DMS153 treated with DMSO at 0.1 percent for 48 hours (cell line): ENCODE data around the gene GTF2A1.
"Not testable (repeated sequence)": the region's sequence is repeated elsewhere in the genome, so short reads cannot be mapped to it uniquely, and the experiment has no call there.

Experiments used
- DNase-seq: peaks from one replicate; lab custom pipeline; 2025; ENCODE audit not compliant: unreplicated experiment; lab: John Stamatoyannopoulos, UW

Gene GTF2A1

GRCh38 chr14:81220830-81221578, at the start of gene GTF2A1:
TSS of gene GTF2A1 (minus strand) at chr14:81220959. CDS start at chr14:81220518, 441 bp downstream.
- DNase-seq = peak; percentile 95

GRCh38 chr14:81269979-81270375, 49.2 kb upstream of the GTF2A1 start:
- DNase-seq = no peak

GRCh38 chr14:81269100-81269978, 48.6 kb upstream of the GTF2A1 start:
- DNase-seq = peak; percentile 75

- no peak for DNase-seq
Observed at GRCh38 chr14:81268016-81268416, 47.3 kb upstream of the GTF2A1 start.

- DNase-seq = no peak
Observed at GRCh38 chr14:81265636-81266169, 44.9 kb upstream of the GTF2A1 start.

GRCh38 chr14:81264671-81265070, 43.9 kb upstream of the GTF2A1 start:
- DNase-seq = no peak

- DNase-seq = no peak
Observed at GRCh38 chr14:81263777-81264410, 43.1 kb upstream of the GTF2A1 start.

- DNase-seq = no peak
Observed at GRCh38 chr14:81261176-81261575, 40.4 kb upstream of the GTF2A1 start.

GRCh38 chr14:81260732-81261131, 40.0 kb upstream of the GTF2A1 start:
- no peak for DNase-seq

- no peak for DNase-seq
Observed at GRCh38 chr14:81256289-81256960, 35.7 kb upstream of the GTF2A1 start.

- DNase-seq = no peak
Observed at GRCh38 chr14:81252278-81252677, 31.5 kb upstream of the GTF2A1 start.

GRCh38 chr14:81247271-81247766, 26.6 kb upstream of the GTF2A1 start:
- DNase-seq = no peak

GRCh38 chr14:81246461-81247270, 25.9 kb upstream of the GTF2A1 start:
- DNase-seq = no peak

- DNase-seq = no peak
Observed at GRCh38 chr14:81245771-81246170, 25.0 kb upstream of the GTF2A1 start.

GRCh38 chr14:81244431-81244830, 23.7 kb upstream of the GTF2A1 start:
- not testable (repeated sequence) for DNase-seq

- DNase-seq = no peak
Observed at GRCh38 chr14:81243499-81243898, 22.7 kb upstream of the GTF2A1 start.

- not testable (repeated sequence) for DNase-seq
Observed at GRCh38 chr14:81236849-81237248, 16.1 kb upstream of the GTF2A1 start.

GRCh38 chr14:81236138-81236537, 15.4 kb upstream of the GTF2A1 start:
- DNase-seq = no peak

- no peak for DNase-seq
Observed at GRCh38 chr14:81235096-81235495, 14.3 kb upstream of the GTF2A1 start.

- DNase-seq = no peak
Observed at GRCh38 chr14:81234278-81234677, 13.5 kb upstream of the GTF2A1 start.
